Type B pancreatic cell (in vitro differentiated cells): ENCODE data around the gene JMJD7. TPM values are rescaled to one million over a fixed set of nuclear protein-coding genes. Genes with fewer than 3 reads are reported as not detected.

ENCODE experiments used
- DNase-seq: peaks from one replicate; pipeline ENCODE4 v3.0.0; 2021; ENCODE audit warnings: mixed read lengths; ENCODE audit not compliant: unreplicated experiment; ENCODE audit errors: extremely low spot score
- H3K27ac Mint-ChIP-seq: 2 replicates; pipeline ENCODE4 v1.8.0; 2021; ENCODE audit warnings: mild to moderate bottlenecking, mixed read lengths
- H3K27me3 Mint-ChIP-seq: 2 replicates; pipeline ENCODE4 v1.8.0; 2021; ENCODE audit warnings: mixed read lengths
- H3K36me3 Mint-ChIP-seq: 2 replicates; pipeline ENCODE4 v1.8.0; 2021; ENCODE audit warnings: mixed read lengths
- H3K4me1 Mint-ChIP-seq: one replicate; pipeline ENCODE4 v1.8.0; 2021; ENCODE audit warnings: mixed read lengths; ENCODE audit not compliant: unreplicated experiment
- H3K4me3 Mint-ChIP-seq: 2 replicates; pipeline ENCODE4 v1.8.0; 2021; ENCODE audit warnings: mild to moderate bottlenecking, mixed read lengths
- H3K9me3 Mint-ChIP-seq: 2 replicates; pipeline ENCODE4 v1.8.0; 2021; ENCODE audit warnings: mixed read lengths
- CTCF ChIP-seq: fragments of 200-600 bp; sonication (generic); conservative IDR thresholded peaks from 2 replicates; pipeline ENCODE4 v1.5.0; 2021; ENCODE audit warnings: antibody characterized with exemption, mild to moderate bottlenecking
- total RNA-seq: library from RNA; stranded (reverse); gene quantifications from 2 replicates; pipeline ENCODE4 v1.2.1, GENCODE V29; 2021; ENCODE audit warnings: low replicate concordance

The JMJD7 gene
- total RNA-seq, 1 donor from 2014 or later: 29.0 TPM

- Mint-ChIP-seq H3K27me3 (no peaks in the 10 kb centered on the region), H3K4me3 (no peak overlapping the region), H3K27ac (no peak overlapping the region), H3K4me1 (peaks cover 32% of the 10 kb centered on the region), H3K9me3 (no peaks in the 10 kb centered on the region), H3K36me3 (peaks cover 4% of the 10 kb centered on the region)
- no peak for DNase-seq
- no peak for TF ChIP-seq CTCF
Observed at GRCh38 chr15:41801850-41802455, 25.9 kb upstream of the JMJD7 start.

- peaks cover 19% of the 10 kb centered on the region for H3K4me1 Mint-ChIP-seq
- no peaks in the 10 kb centered on the region for H3K9me3 Mint-ChIP-seq
- H3K27me3 Mint-ChIP-seq: no peaks in the 10 kb centered on the region
- H3K36me3 Mint-ChIP-seq: peaks cover 7% of the 10 kb centered on the region
- no peak for DNase-seq
- peak overlapping the region; percentile 85 for H3K27ac Mint-ChIP-seq
- TF ChIP-seq CTCF: no peak
- H3K4me3 Mint-ChIP-seq: no peak overlapping the region
Observed at GRCh38 chr15:41804361-41804760, 23.5 kb upstream of the JMJD7 start.

GRCh38 chr15:41804916-41805666, 22.8 kb upstream of the JMJD7 start:
- Mint-ChIP-seq H3K36me3 (peaks cover 7% of the 10 kb centered on the region), H3K27ac (peak overlapping the region; percentile 85), H3K4me3 (peak overlapping the region; percentile 13), H3K27me3 (no peaks in the 10 kb centered on the region), H3K9me3 (no peaks in the 10 kb centered on the region), H3K4me1 (peaks cover 19% of the 10 kb centered on the region)
- DNase-seq: no peak
- no peak for TF ChIP-seq CTCF

- Mint-ChIP-seq H3K9me3 (no peaks in the 10 kb centered on the region), H3K36me3 (peaks cover 7% of the 10 kb centered on the region), H3K4me3 (no peak overlapping the region), H3K27me3 (no peaks in the 10 kb centered on the region), H3K4me1 (peaks cover 19% of the 10 kb centered on the region), H3K27ac (peak overlapping the region; percentile 7)
- TF ChIP-seq CTCF: no peak
- no peak for DNase-seq
Observed at GRCh38 chr15:41805711-41806110, 22.2 kb upstream of the JMJD7 start.

GRCh38 chr15:41806291-41807181, 21.4 kb upstream of the JMJD7 start:
- Mint-ChIP-seq H3K27ac (peak overlapping the region; percentile 36), H3K9me3 (no peaks in the 10 kb centered on the region), H3K4me1 (peaks cover 24% of the 10 kb centered on the region), H3K36me3 (peaks cover 3% of the 10 kb centered on the region), H3K27me3 (no peaks in the 10 kb centered on the region), H3K4me3 (no peak overlapping the region)
- no peak for DNase-seq
- TF ChIP-seq CTCF: no peak
